HG02840 (cell line): ENCODE data around the gene MTERF4.

ENCODE experiments used
- ATAC-seq: cut with Tn5 transposase; IDR thresholded peaks from one replicate; pipeline ENCODE4 v1.9.1; 2021; ENCODE audit warnings: mild to moderate bottlenecking, moderate library complexity, moderate number of reproducible peaks; ENCODE audit not compliant: unreplicated experiment, low FRiP score

The MTERF4 gene

GRCh38 chr2:241070811-241071676 lies 31.0 kb downstream of the MTERF4 start:
- ATAC-seq, result no peak

- ATAC-seq, result no peak
These were observed 31.7 kb downstream of the MTERF4 start for GRCh38 chr2:241070361-241070760.

GRCh38 chr2:241069821-241070281 lies 32.2 kb downstream of the MTERF4 start:
- ATAC-seq, result no peak

- no peak for ATAC-seq
These were observed 32.9 kb downstream of the MTERF4 start for GRCh38 chr2:241068942-241069810.

- ATAC-seq, result no peak
These were observed 33.7 kb downstream of the MTERF4 start for GRCh38 chr2:241068136-241068941.

- ATAC-seq, result no peak
These were observed 34.5 kb downstream of the MTERF4 start for GRCh38 chr2:241067501-241068135.

- no peak for ATAC-seq
These were observed 35.2 kb downstream of the MTERF4 start for GRCh38 chr2:241066893-241067341.

- ATAC-seq, result no peak
These were observed 35.8 kb downstream of the MTERF4 start for GRCh38 chr2:241066171-241066892.

GRCh38 chr2:241065355-241065803 lies 36.7 kb downstream of the MTERF4 start:
- no peak for ATAC-seq

- no peak for ATAC-seq
These were observed 37.2 kb downstream of the MTERF4 start for GRCh38 chr2:241064802-241065354.

- no peak for ATAC-seq
These were observed 37.9 kb downstream of the MTERF4 start for GRCh38 chr2:241064008-241064801.

- no peak for ATAC-seq
These were observed 38.5 kb downstream of the MTERF4 start for GRCh38 chr2:241063587-241063986.

- ATAC-seq, result no peak
These were observed 39.0 kb downstream of the MTERF4 start for GRCh38 chr2:241063093-241063551.

- ATAC-seq, result no peak
These were observed 39.5 kb downstream of the MTERF4 start for GRCh38 chr2:241062389-241063092.

- no peak for ATAC-seq
These were observed 40.8 kb downstream of the MTERF4 start for GRCh38 chr2:241061275-241061674.

- ATAC-seq, result no peak
These were observed 48.4 kb downstream of the MTERF4 start for GRCh38 chr2:241053576-241054251.
